ENCODE results near the gene KIF18A.
A peak's percentile ranks its signal among the peaks of the same experiment; 100 is the strongest.

Gene KIF18A

GRCh38 chr11:28017816-28018215 lies 90.1 kb downstream of the KIF18A start:
- TF ChIP-seq, protein P1, sequence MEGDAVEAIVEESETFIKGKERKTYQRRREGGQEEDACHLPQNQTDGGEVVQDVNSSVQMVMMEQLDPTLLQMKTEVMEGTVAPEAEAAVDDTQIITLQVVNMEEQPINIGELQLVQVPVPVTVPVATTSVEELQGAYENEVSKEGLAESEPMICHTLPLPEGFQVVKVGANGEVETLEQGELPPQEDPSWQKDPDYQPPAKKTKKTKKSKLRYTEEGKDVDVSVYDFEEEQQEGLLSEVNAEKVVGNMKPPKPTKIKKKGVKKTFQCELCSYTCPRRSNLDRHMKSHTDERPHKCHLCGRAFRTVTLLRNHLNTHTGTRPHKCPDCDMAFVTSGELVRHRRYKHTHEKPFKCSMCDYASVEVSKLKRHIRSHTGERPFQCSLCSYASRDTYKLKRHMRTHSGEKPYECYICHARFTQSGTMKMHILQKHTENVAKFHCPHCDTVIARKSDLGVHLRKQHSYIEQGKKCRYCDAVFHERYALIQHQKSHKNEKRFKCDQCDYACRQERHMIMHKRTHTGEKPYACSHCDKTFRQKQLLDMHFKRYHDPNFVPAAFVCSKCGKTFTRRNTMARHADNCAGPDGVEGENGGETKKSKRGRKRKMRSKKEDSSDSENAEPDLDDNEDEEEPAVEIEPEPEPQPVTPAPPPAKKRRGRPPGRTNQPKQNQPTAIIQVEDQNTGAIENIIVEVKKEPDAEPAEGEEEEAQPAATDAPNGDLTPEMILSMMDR (IDR thresholded peaks at IDR 0.05; ENCODE audit: low read depth, low read length), result no peak
- H3K4me3 ChIP-seq (replicated peaks in 1 of 2; ENCODE audit: low read depth in 2 of 2, low read length in 2 of 2), result no peak overlapping the region
- DNase-seq (ENCODE audit: low read depth in 2 of 2), result peak; percentile 32 to 40

DNA sequence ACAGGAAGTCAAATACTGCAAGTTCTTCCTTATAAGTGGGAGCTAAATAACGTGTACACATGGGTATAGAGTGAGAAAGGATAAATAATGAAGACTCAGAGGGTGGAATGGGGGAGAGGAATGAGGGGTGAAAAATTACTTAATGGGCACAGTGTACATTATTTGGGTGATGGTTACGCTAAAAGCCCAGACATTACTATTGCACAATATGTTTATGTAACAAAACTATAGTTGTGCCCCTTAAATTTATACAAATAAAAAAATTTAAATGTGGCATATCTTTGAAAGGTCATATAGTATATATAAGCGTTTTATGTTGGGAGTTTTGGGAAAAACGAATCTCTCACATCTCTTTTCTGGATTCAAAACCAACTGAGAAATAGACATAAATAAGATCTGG lies 96.1 kb downstream of the KIF18A start:
- DNase-seq (ENCODE audit: low read depth in 2 of 2), result no peak
- no peak overlapping the region for H3K4me3 ChIP-seq (replicated peaks in 1 of 2; ENCODE audit: low read depth in 2 of 2, low read length in 2 of 2)
- TF ChIP-seq, protein P1 (IDR thresholded peaks at IDR 0.05; ENCODE audit: low read depth, low read length), result no peak

DNA sequence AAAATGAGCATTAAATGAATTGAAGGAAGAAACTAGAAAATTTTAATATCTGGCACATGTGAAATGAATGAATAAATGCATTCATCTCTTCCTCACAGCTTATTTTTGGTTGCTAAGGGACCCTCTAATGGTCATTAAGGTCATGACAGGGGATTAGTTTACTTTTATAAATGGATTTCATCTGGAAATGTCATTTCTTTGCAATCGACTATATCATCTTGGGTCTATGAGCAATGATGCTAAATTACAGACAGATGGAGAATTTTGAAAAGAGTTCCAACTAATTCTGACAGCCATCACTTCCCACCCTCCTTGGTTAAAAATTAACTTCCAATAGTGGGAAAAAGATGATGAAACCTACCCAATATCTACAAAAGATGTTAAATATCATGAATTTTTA lies 98.0 kb downstream of the KIF18A start:
- TF ChIP-seq, protein P1 (IDR thresholded peaks at IDR 0.05; ENCODE audit: low read depth, low read length), result no peak
- H3K4me3 ChIP-seq (replicated peaks in 1 of 2; ENCODE audit: low read depth in 2 of 2, low read length in 2 of 2), result no peak overlapping the region
- no peak for DNase-seq (ENCODE audit: low read depth in 2 of 2)

- H3K4me3 ChIP-seq (replicated peaks in 1 of 2; ENCODE audit: low read depth in 2 of 2, low read length in 2 of 2), result no peak overlapping the region
- peak; percentile 69 to 79 for DNase-seq (ENCODE audit: low read depth in 2 of 2)
- TF ChIP-seq, protein P1 (IDR thresholded peaks at IDR 0.05; ENCODE audit: low read depth, low read length), result no peak
Measured at GRCh38 chr11:28009388-28009787, 98.6 kb downstream of the KIF18A start.

DNA sequence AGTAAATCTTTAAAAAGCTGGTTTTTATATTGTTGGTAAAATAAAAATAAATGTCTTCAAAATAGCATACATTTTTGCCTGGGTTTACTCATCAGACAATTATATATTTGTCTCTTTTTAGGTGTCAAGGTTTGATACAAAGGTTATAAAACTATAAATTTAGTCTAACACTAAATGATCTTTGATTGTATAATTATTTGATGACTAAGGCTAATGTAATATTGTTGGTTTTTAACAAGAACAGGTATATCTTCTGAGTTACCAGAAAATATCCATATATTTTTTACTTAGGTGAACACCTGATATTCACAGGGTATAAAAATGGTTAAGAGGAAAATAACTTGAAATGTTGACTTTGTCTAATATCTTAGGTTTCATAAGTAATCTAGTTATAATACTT lies 104.3 kb downstream of the KIF18A start:
- no peak overlapping the region for H3K4me3 ChIP-seq (replicated peaks in 1 of 2; ENCODE audit: low read depth in 2 of 2, low read length in 2 of 2)
- TF ChIP-seq, protein P1 (IDR thresholded peaks at IDR 0.05; ENCODE audit: low read depth, low read length), result no peak
- no peak for DNase-seq (ENCODE audit: low read depth in 2 of 2)

GRCh38 chr11:27998552-27998951 lies 109.4 kb downstream of the KIF18A start:
- H3K4me3 ChIP-seq (replicated peaks in 1 of 2; ENCODE audit: low read depth in 2 of 2, low read length in 2 of 2), result no peak overlapping the region
- TF ChIP-seq, protein P1 (IDR thresholded peaks at IDR 0.05; ENCODE audit: low read depth, low read length), result no peak
- no peak for DNase-seq (ENCODE audit: low read depth in 2 of 2)

DNA sequence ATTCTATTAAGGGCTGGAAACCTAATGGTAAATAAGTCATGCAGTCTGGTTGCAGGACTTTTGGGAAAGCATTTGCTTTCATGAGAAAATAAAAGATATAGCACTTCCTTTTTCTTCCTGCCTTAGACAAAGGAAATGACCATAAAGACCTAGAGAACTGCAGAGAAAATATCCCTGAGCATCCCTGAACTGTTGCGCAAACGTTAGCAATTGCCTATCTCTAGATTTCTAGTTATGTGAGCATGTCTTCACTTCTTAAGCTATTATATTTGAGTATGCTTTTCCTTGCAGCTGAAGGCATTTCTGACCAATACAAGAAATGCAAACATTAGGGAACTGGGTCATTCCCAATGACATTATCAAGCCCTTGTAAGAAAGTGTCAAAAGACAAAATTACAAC lies 110.6 kb downstream of the KIF18A start:
- no peak overlapping the region for H3K4me3 ChIP-seq (replicated peaks in 1 of 2; ENCODE audit: low read depth in 2 of 2, low read length in 2 of 2)
- DNase-seq (ENCODE audit: low read depth in 2 of 2), result no peak
- TF ChIP-seq, protein P1 (IDR thresholded peaks at IDR 0.05; ENCODE audit: low read depth, low read length), result no peak
